Measurements from ENCODE around the gene PCSK4. TPM values are rescaled to one million over a fixed set of nuclear protein-coding genes. Genes with fewer than 3 reads are reported as not detected.

PCSK4 gene
- total and polyA plus RNA-seq, 2 donors (not counting 3 experiments of a cell fraction or from before 2014, with no cell fraction given), result 1.2 to 1.7 TPM

DNA sequence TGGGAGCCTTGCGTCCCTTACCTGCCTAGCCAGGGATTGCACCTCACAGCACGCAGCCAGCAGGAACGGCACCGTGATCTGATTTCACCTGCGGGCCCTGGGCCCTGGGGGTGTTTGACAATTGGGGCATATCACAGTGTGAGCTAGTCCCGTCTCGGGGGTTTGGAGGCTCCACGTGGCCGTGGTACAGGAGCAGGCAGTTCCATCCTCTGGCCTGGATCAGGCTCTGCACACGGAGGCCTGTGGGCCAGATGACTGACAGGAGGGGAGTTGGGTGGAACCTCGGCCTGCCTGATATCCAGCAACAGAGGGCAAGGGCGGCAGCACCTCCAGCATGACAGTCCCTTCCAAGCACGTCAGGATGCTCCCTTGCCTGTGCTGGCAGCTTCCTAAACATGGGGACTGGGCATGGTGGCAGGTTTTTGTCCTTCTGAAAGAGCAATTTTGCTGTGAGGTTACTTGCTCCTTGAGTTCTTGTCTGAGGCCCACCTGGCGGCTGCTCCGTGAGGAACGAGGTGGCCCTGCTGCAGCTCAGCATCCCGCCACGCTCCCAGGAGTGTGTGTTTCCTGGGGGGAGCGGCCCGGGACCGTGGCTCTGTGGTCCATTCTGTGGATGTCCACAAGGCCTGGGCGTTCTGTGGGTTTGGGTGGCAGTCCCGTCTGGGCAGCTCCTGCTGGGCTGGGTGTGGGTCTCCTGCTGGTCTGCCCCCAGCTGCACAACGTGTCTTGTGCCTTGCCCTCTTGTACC lies 58.2 kb downstream of the PCSK4 start:
- BruUV-seq (replicated peaks), result no TSS peak
- intact Hi-C loops (cut with micrococcal nuclease) (no loop called here), dilution Hi-C loops (cut with MboI; ENCODE audit: extremely low pct_ligation_motif_present, low sequenced_read_pairs) (no loop called here)
- Histone ChIP-seq H3K4me2 (ENCODE audit: insufficient read depth, low read length) (no peak overlapping the region), H2AFZ (ENCODE audit: low read depth, low read length) (no peak overlapping the region), H3K4me3 (replicated peaks in 1 of 3; ENCODE audit: insufficient read depth in 1 of 3, low read depth in 1 of 3, low read length in 3 of 3) (no peak overlapping the region), H3K79me2 (ENCODE audit: control insufficient read depth, insufficient read depth, low read length) (no peaks in the 10 kb centered on the region), H3K9ac (replicated peaks; ENCODE audit: extremely low read depth, insufficient read depth, low read length) (no peak overlapping the region), H3K9me1 (replicated peaks; ENCODE audit: control insufficient read depth, extremely low read depth, insufficient read depth, low read length) (no peaks in the 10 kb centered on the region), H3K9me3 (replicated peaks; ENCODE audit: control insufficient read depth, insufficient read depth, low read length) (no peaks in the 10 kb centered on the region), H3K4me1 (ENCODE audit: control insufficient read depth, extremely low read depth, insufficient read depth, low read length) (no peaks in the 10 kb centered on the region), H3K36me3 (ENCODE audit: control insufficient read depth in 2 of 2, extremely low read depth in 1 of 2, insufficient read depth in 2 of 2, low read length in 2 of 2) (peaks cover 2 to 56% of the 10 kb centered on the region in 2 experiments), H3K27ac (ENCODE audit: insufficient read depth, low read depth, low read length) (no peak overlapping the region), H3K27me3 (ENCODE audit: control insufficient read depth in 2 of 2, insufficient read depth in 2 of 2, low read length in 2 of 2) (no peaks in the 10 kb centered on the region), H4K20me1 (replicated peaks; ENCODE audit: control insufficient read depth, extremely low read depth, insufficient read depth, low read length) (no peaks in the 10 kb centered on the region)
- CTCF ChIA-PET, result interaction anchor here (1.2 kb wide), 1 partner anchor 12 kb away, joined by 3 read pairs; no protein-coding TSS in a partner anchor
- no peak for DNase-seq (ENCODE audit: low read depth, low spot score)
- FAIRE-seq, result no peak
- TF ChIP-seq, protein P1, sequence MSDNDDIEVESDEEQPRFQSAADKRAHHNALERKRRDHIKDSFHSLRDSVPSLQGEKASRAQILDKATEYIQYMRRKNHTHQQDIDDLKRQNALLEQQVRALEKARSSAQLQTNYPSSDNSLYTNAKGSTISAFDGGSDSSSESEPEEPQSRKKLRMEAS (IDR thresholded peaks at IDR 0.05; ENCODE audit: insufficient read depth, insufficient read length), result no peak
- TF ChIP-seq POLR2AphosphoS5 (IDR thresholded peaks at IDR 0.05; ENCODE audit: insufficient read depth, low read depth, low read length) (no peak), EZH2 (IDR thresholded peaks at IDR 0.05; ENCODE audit: borderline replicate concordance, low read depth, low read length, severe bottlenecking) (no peak), FOS (IDR thresholded peaks at IDR 0.05; ENCODE audit: borderline replicate concordance, insufficient read depth, low read length) (no peak), JUN (IDR thresholded peaks at IDR 0.05; ENCODE audit: borderline replicate concordance, insufficient read depth, insufficient read length, low read depth) (no peak), POLR2A (IDR thresholded peaks at IDR 0.05; ENCODE audit: low read depth, low read length) (no peak), MYC (IDR thresholded peaks at IDR 0.05; ENCODE audit: low read depth, low read length) (no peak), GATA2 (IDR thresholded peaks at IDR 0.05; ENCODE audit: insufficient read depth, insufficient read length, low read depth, low read length) (no peak)
- TF ChIP-seq, protein P2, sequence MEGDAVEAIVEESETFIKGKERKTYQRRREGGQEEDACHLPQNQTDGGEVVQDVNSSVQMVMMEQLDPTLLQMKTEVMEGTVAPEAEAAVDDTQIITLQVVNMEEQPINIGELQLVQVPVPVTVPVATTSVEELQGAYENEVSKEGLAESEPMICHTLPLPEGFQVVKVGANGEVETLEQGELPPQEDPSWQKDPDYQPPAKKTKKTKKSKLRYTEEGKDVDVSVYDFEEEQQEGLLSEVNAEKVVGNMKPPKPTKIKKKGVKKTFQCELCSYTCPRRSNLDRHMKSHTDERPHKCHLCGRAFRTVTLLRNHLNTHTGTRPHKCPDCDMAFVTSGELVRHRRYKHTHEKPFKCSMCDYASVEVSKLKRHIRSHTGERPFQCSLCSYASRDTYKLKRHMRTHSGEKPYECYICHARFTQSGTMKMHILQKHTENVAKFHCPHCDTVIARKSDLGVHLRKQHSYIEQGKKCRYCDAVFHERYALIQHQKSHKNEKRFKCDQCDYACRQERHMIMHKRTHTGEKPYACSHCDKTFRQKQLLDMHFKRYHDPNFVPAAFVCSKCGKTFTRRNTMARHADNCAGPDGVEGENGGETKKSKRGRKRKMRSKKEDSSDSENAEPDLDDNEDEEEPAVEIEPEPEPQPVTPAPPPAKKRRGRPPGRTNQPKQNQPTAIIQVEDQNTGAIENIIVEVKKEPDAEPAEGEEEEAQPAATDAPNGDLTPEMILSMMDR (IDR thresholded peaks at IDR 0.05; ENCODE audit: extremely low read depth in 1 of 2, insufficient read depth in 1 of 2, low read depth in 1 of 2, low read length in 2 of 2), result no peak
- POLR2A ChIA-PET, result no interaction called here

Other genes with a start within 250 kb of the PCSK4 start
- gene ATP5F1D, start 248.6 kb downstream of the PCSK4 start, total RNA-seq, result 190 and 192 TPM in 2 replicates
- 167 and 236 TPM in 2 replicates for gene ATP5F1D, start 248.6 kb downstream of the PCSK4 start, polyA plus RNA-seq
- gene MIDN, start 241.8 kb downstream of the PCSK4 start, total RNA-seq, result 85.9 and 107 TPM in 2 replicates
- gene MIDN, start 241.8 kb downstream of the PCSK4 start, polyA plus RNA-seq, result 20.0 and 23.6 TPM in 2 replicates
- 225 and 229 TPM in 2 replicates for gene CIRBP, start 221.0 kb downstream of the PCSK4 start, total RNA-seq
- 267 and 439 TPM in 2 replicates for gene CIRBP, start 221.0 kb downstream of the PCSK4 start, polyA plus RNA-seq
- 46.7 and 47.5 TPM in 2 replicates for gene FAM174C, start 214.8 kb downstream of the PCSK4 start, total RNA-seq
- gene FAM174C, start 214.8 kb downstream of the PCSK4 start, polyA plus RNA-seq, result 83.9 and 127 TPM in 2 replicates
- gene EFNA2, start 204.5 kb downstream of the PCSK4 start, total RNA-seq, result 1.1 and 2.5 TPM in 2 replicates
- gene EFNA2, start 204.5 kb downstream of the PCSK4 start, polyA plus RNA-seq, result 0.52 and 0.99 TPM in 2 replicates
- 95.8 and 101 TPM in 2 replicates for gene NDUFS7, start 106.4 kb downstream of the PCSK4 start, total RNA-seq
- gene NDUFS7, start 106.4 kb downstream of the PCSK4 start, polyA plus RNA-seq, result 224 and 352 TPM in 2 replicates
- gene GAMT, start 88.8 kb downstream of the PCSK4 start, total RNA-seq, result 20.0 and 22.1 TPM in 2 replicates
- 36.9 and 46.8 TPM in 2 replicates for gene GAMT, start 88.8 kb downstream of the PCSK4 start, polyA plus RNA-seq
- 177 and 187 TPM in 2 replicates for gene DAZAP1, start 82.8 kb downstream of the PCSK4 start, total RNA-seq
- 50.1 and 51.5 TPM in 2 replicates for gene DAZAP1, start 82.8 kb downstream of the PCSK4 start, polyA plus RNA-seq
- gene RPS15, start 52.0 kb downstream of the PCSK4 start, total RNA-seq, result 1,260 and 1,287 TPM in 2 replicates
- gene RPS15, start 52.0 kb downstream of the PCSK4 start, polyA plus RNA-seq, result 2,646 and 3,270 TPM in 2 replicates
- gene APC2, start 40.2 kb downstream of the PCSK4 start, total RNA-seq, result 0.04 and 0.23 TPM in 2 replicates
- 0.01 and 0.05 TPM in 2 replicates for gene APC2, start 40.2 kb downstream of the PCSK4 start, polyA plus RNA-seq
- 28.0 and 29.0 TPM in 2 replicates for gene C19orf25, start 11.1 kb downstream of the PCSK4 start, total RNA-seq
- gene C19orf25, start 11.1 kb downstream of the PCSK4 start, polyA plus RNA-seq, result 34.6 and 40.3 TPM in 2 replicates
- gene REEP6, start 831 bp upstream of the PCSK4 start, total RNA-seq, result 1.5 and 1.8 TPM in 2 replicates
- gene REEP6, start 831 bp upstream of the PCSK4 start, polyA plus RNA-seq, result 1.3 and 1.5 TPM in 2 replicates
- not detected in 2 replicates for gene ADAMTSL5, start 22.7 kb upstream of the PCSK4 start, total RNA-seq
- gene ADAMTSL5, start 22.7 kb upstream of the PCSK4 start, polyA plus RNA-seq, result 0.07 TPM in 1 of 2 replicates, not detected in the other
- gene PLK5, start 33.7 kb upstream of the PCSK4 start, total RNA-seq, result not detected in 2 replicates
- gene PLK5, start 33.7 kb upstream of the PCSK4 start, polyA plus RNA-seq, result not detected in 2 replicates
- 96.7 and 98.5 TPM in 2 replicates for gene MEX3D, start 78.0 kb upstream of the PCSK4 start, total RNA-seq
- gene MEX3D, start 78.0 kb upstream of the PCSK4 start, polyA plus RNA-seq, result 30.0 and 45.7 TPM in 2 replicates
- 120 and 121 TPM in 2 replicates for gene MBD3, start 102.5 kb upstream of the PCSK4 start, total RNA-seq
- 96.8 and 115 TPM in 2 replicates for gene MBD3, start 102.5 kb upstream of the PCSK4 start, polyA plus RNA-seq
- 210 and 223 TPM in 2 replicates for gene UQCR11, start 115.1 kb upstream of the PCSK4 start, total RNA-seq
- 165 and 262 TPM in 2 replicates for gene UQCR11, start 115.1 kb upstream of the PCSK4 start, polyA plus RNA-seq
- gene TCF3, start 162.3 kb upstream of the PCSK4 start, total RNA-seq, result 193 and 197 TPM in 2 replicates
- gene TCF3, start 162.3 kb upstream of the PCSK4 start, polyA plus RNA-seq, result 147 and 202 TPM in 2 replicates

Data from endothelial cell of umbilical vein (primary cell).